HepG2 (cell line): Measurements from ENCODE around the gene OLFM4. TPM values are rescaled to one million over a fixed set of nuclear protein-coding genes. Genes with fewer than 3 reads are reported as not detected.

Experiments used
- ADNP ChIP-seq: sonication (generic); formaldehyde crosslinking; IDR thresholded peaks from 2 replicates; pipeline ENCODE4 v1.4.0; 2020; ENCODE audit warnings: missing genetic modification reagents
- ERF ChIP-seq: IDR thresholded peaks from 2 replicates; pipeline ENCODE4 v1.6.1; 2018; ENCODE audit warnings: missing biosample characterization, missing genetic modification reagents
- RBAK ChIP-seq: sonication (generic); formaldehyde crosslinking; IDR thresholded peaks from 2 replicates; pipeline ENCODE4 v1.5.1; 2020; ENCODE audit warnings: mild to moderate bottlenecking, missing genetic modification reagents
- RFX5 ChIP-seq: IDR thresholded peaks from 2 replicates; pipeline ENCODE4 v1.6.1; 2011; ENCODE audit warnings: low read depth, low read length, improper control_type of control experiment
- ZSCAN21 ChIP-seq: sonication (generic); formaldehyde crosslinking; IDR thresholded peaks from 2 replicates; pipeline ENCODE4 v1.8.0; 2022; ENCODE audit warnings: mild to moderate bottlenecking, missing genetic modification reagents, moderate library complexity, borderline replicate concordance
- polyA plus RNA-seq, 8 experiments: library from polyadenylated mRNA; depleted of rRNA in 3 of 8; stranded (reverse) in 7 of 8; unstranded in 1 of 8; fragments of >200 nt; fragmentation: Illumina TruSeq in 4 of 8; extraction: Trizol in 4 of 8; gene quantifications; 2 replicates each; pipeline versions ENCODE4 v1.2.1 to v1.2.3, GENCODE V29; 2011 to 2016; ENCODE audit warnings: low read depth in 4 of 8, missing spikeins in 1 of 8, mixed read lengths in 1 of 8; ENCODE audit not compliant: insufficient read depth in 1 of 8
- total RNA-seq, 5 experiments: library from RNA; depleted of rRNA; stranded (reverse); fragments of >200 nt; fragmentation: Illumina TruSeq; extraction: Trizol; gene quantifications; 2 replicates each; pipeline ENCODE4 v1.2.3, GENCODE V29; 2016; ENCODE audit warnings: low read depth in 1 of 5
- TF ChIP-seq, protein P1 (sequence below): sonication (generic); formaldehyde crosslinking; conservative IDR thresholded peaks from 2 replicates; pipeline ENCODE4 v1.4.0; 2020; ENCODE audit warnings: mild to moderate bottlenecking, missing genetic modification reagents, moderate library complexity
- TF ChIP-seq, protein P2 (sequence below): IDR thresholded peaks from 2 replicates; pipeline ENCODE4 v1.4.0; 2020; ENCODE audit warnings: mild to moderate bottlenecking, missing genetic modification reagents
- TF ChIP-seq, protein P3 (sequence below): fragments of 450-650 bp; IDR thresholded peaks from 2 replicates; pipeline ENCODE4 v1.6.1; 2017

Gene OLFM4
- total and polyA plus RNA-seq, 2 of the 13 experiments (the other 11 are each of a cell fraction or from before 2014, with no cell fraction given) = not detected

DNA sequence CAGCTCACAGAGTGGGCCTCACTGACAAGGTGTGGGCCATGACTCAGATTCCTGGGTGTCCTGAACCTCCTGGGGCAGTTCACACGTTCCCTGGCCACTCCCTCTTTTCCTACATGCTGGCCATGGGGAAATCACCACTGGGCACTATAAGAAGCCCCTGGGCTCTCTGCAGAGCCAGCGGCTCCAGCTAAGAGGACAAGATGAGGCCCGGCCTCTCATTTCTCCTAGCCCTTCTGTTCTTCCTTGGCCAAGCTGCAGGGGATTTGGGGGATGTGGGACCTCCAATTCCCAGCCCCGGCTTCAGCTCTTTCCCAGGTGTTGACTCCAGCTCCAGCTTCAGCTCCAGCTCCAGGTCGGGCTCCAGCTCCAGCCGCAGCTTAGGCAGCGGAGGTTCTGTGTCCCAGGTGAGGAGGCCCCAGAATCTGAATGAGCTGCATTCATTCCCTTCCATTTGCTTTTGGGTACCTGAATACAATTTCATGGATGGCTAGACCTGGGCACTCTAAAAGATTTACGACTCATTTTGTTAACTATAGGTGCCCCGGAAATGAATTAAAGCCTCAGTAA is at the start of gene OLFM4 (continued):
- TF ChIP-seq, protein P1, sequence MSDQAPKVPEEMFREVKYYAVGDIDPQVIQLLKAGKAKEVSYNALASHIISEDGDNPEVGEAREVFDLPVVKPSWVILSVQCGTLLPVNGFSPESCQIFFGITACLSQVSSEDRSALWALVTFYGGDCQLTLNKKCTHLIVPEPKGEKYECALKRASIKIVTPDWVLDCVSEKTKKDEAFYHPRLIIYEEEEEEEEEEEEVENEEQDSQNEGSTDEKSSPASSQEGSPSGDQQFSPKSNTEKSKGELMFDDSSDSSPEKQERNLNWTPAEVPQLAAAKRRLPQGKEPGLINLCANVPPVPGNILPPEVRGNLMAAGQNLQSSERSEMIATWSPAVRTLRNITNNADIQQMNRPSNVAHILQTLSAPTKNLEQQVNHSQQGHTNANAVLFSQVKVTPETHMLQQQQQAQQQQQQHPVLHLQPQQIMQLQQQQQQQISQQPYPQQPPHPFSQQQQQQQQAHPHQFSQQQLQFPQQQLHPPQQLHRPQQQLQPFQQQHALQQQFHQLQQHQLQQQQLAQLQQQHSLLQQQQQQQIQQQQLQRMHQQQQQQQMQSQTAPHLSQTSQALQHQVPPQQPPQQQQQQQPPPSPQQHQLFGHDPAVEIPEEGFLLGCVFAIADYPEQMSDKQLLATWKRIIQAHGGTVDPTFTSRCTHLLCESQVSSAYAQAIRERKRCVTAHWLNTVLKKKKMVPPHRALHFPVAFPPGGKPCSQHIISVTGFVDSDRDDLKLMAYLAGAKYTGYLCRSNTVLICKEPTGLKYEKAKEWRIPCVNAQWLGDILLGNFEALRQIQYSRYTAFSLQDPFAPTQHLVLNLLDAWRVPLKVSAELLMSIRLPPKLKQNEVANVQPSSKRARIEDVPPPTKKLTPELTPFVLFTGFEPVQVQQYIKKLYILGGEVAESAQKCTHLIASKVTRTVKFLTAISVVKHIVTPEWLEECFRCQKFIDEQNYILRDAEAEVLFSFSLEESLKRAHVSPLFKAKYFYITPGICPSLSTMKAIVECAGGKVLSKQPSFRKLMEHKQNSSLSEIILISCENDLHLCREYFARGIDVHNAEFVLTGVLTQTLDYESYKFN (CRISPR knock-in tag) = no peak
- TF ChIP-seq, protein P2, sequence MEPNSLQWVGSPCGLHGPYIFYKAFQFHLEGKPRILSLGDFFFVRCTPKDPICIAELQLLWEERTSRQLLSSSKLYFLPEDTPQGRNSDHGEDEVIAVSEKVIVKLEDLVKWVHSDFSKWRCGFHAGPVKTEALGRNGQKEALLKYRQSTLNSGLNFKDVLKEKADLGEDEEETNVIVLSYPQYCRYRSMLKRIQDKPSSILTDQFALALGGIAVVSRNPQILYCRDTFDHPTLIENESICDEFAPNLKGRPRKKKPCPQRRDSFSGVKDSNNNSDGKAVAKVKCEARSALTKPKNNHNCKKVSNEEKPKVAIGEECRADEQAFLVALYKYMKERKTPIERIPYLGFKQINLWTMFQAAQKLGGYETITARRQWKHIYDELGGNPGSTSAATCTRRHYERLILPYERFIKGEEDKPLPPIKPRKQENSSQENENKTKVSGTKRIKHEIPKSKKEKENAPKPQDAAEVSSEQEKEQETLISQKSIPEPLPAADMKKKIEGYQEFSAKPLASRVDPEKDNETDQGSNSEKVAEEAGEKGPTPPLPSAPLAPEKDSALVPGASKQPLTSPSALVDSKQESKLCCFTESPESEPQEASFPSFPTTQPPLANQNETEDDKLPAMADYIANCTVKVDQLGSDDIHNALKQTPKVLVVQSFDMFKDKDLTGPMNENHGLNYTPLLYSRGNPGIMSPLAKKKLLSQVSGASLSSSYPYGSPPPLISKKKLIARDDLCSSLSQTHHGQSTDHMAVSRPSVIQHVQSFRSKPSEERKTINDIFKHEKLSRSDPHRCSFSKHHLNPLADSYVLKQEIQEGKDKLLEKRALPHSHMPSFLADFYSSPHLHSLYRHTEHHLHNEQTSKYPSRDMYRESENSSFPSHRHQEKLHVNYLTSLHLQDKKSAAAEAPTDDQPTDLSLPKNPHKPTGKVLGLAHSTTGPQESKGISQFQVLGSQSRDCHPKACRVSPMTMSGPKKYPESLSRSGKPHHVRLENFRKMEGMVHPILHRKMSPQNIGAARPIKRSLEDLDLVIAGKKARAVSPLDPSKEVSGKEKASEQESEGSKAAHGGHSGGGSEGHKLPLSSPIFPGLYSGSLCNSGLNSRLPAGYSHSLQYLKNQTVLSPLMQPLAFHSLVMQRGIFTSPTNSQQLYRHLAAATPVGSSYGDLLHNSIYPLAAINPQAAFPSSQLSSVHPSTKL (CRISPR knock-in tag) = no peak
- no peak for TF ChIP-seq ERF (CRISPR knock-in tag)
- TF ChIP-seq ADNP (CRISPR knock-in tag) = no peak
- no peak for TF ChIP-seq RFX5
- TF ChIP-seq ZSCAN21 (CRISPR knock-in tag) = no peak
- TF ChIP-seq RBAK (CRISPR knock-in tag) = no peak
- TF ChIP-seq, protein P3, sequence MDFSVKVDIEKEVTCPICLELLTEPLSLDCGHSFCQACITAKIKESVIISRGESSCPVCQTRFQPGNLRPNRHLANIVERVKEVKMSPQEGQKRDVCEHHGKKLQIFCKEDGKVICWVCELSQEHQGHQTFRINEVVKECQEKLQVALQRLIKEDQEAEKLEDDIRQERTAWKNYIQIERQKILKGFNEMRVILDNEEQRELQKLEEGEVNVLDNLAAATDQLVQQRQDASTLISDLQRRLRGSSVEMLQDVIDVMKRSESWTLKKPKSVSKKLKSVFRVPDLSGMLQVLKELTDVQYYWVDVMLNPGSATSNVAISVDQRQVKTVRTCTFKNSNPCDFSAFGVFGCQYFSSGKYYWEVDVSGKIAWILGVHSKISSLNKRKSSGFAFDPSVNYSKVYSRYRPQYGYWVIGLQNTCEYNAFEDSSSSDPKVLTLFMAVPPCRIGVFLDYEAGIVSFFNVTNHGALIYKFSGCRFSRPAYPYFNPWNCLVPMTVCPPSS = no peak
